Body of pancreas (tissue), 4 donors: ENCODE data around the gene KIF6. TPM values are rescaled to one million over a fixed set of nuclear protein-coding genes. Genes with fewer than 3 reads are reported as not detected.

Source experiments
- ATAC-seq: fragments of 150-250 bp; one replicate; pipeline ENCODE4 v1.9.1; 2016
- DNase-seq, 4 donors: peaks; one replicate each; pipeline ENCODE4 v3.0.0-alpha.2; 2019
- H3K27ac ChIP-seq, 4 donors: fragments of 200-600 bp; sonication (generic); 1 replicate in 3 of 4; 2 replicates in 1 of 4; pipeline versions ENCODE4 v1.5.1 to v1.6.1; 2016 to 2019; ENCODE audit warnings: mild to moderate bottlenecking in 1 of 4, mixed read lengths in 1 of 4, moderate library complexity in 1 of 4
- H3K27me3 ChIP-seq, 2 donors: fragments of 200-600 bp; sonication (generic); one replicate each; pipeline ENCODE4 v1.6.0; 2016; ENCODE audit warnings: mild to moderate bottlenecking in 1 of 2
- H3K36me3 ChIP-seq, 2 donors: fragments of 200-600 bp; sonication (generic); replicated peaks in 1 of 2; 2 replicates each; pipeline ENCODE4 v1.5.1; 2016; ENCODE audit warnings: low read depth in 2 of 2; ENCODE audit not compliant: insufficient read depth in 1 of 2
- H3K4me1 ChIP-seq: fragments of 200-600 bp; sonication (generic); one replicate; pipeline ENCODE4 v1.6.0; 2016
- H3K4me3 ChIP-seq, 2 donors: fragments of 200-600 bp; sonication (generic); 1 replicate in 1 of 2; 2 replicates in 1 of 2; pipeline ENCODE4 v1.5.1; 2016 to 2019
- H3K9me3 ChIP-seq, 3 donors: fragments of 200-600 bp; sonication (generic); 1 replicate in 2 of 3; 2 replicates in 1 of 3; pipeline ENCODE4 v1.5.1; 2016
- POLR2A ChIP-seq, 3 donors: fragments of 450-650 bp; IDR thresholded peaks; one replicate each; pipeline ENCODE4 v1.6.1; 2016; ENCODE audit warnings: antibody characterized with exemption in 3 of 3, mild to moderate bottlenecking in 2 of 3
- WGBS, 2 donors: methylation state at CpG; one replicate each; pipeline ENCODE4 v1.1.5; 2017; 5-methylcytosine and 5-hydroxymethylcytosine counted together
- intact Hi-C: fragments of 100-400 bp; cut with DNase I; formaldehyde crosslinking; loops from one replicate; pipeline ENCODE4 v1.15.1; 2023
- total RNA-seq, 2 donors: library from RNA; depleted of rRNA; stranded (reverse); fragments of >200 nt; gene quantifications; one replicate each; pipeline ENCODE4 v1.1.0, GENCODE V29; 2016
- TF ChIP-seq, protein P1 (sequence below), 7 experiments: fragments of 450-650 bp in 4 of 7; fragments of 200-600 bp in 3 of 7; sonication (generic) in 3 of 7; IDR thresholded peaks; one replicate each; pipeline ENCODE4 v1.5.1; 2016 to 2019; ENCODE audit warnings: antibody characterized with exemption in 7 of 7

KIF6 gene
- total RNA-seq, 2 donors from 2014 or later, result not detected

DNA sequence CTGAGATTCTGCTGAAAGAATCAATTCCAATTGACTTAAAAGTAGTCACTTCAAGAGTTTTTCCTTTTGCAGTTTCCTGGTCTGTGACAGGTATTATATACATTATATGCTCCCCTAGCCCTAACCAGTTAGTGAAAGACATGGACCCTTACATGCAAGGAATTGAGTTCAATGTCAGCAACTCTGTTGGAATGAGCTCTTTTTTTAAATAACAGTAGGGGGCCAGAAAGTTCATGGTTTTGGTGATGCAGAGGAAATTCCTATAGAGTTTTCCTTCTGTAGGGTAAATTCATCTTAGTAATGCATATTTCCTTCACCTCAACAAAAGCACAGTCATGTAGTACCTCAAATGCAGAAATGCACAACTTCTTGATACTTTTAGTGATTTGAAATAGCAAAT lies 172.2 kb downstream of the KIF6 start:
- DNase-seq, result no peak
- TF ChIP-seq, protein P1, sequence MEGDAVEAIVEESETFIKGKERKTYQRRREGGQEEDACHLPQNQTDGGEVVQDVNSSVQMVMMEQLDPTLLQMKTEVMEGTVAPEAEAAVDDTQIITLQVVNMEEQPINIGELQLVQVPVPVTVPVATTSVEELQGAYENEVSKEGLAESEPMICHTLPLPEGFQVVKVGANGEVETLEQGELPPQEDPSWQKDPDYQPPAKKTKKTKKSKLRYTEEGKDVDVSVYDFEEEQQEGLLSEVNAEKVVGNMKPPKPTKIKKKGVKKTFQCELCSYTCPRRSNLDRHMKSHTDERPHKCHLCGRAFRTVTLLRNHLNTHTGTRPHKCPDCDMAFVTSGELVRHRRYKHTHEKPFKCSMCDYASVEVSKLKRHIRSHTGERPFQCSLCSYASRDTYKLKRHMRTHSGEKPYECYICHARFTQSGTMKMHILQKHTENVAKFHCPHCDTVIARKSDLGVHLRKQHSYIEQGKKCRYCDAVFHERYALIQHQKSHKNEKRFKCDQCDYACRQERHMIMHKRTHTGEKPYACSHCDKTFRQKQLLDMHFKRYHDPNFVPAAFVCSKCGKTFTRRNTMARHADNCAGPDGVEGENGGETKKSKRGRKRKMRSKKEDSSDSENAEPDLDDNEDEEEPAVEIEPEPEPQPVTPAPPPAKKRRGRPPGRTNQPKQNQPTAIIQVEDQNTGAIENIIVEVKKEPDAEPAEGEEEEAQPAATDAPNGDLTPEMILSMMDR (IDR thresholded peaks at IDR 0.05), result no peak
- TF ChIP-seq POLR2A (IDR thresholded peaks at IDR 0.05), result no peak
- H3K9me3 ChIP-seq, result no peaks in the 10 kb centered on the region
- no peaks in the 10 kb centered on the region for H3K36me3 ChIP-seq
- H3K4me1 ChIP-seq, result peaks cover 7% of the 10 kb centered on the region
- intact Hi-C loops, result no loop called here
- no peaks in the 10 kb centered on the region for H3K27me3 ChIP-seq
- H3K4me3 ChIP-seq, result no peak overlapping the region
- H3K27ac ChIP-seq, result no peak overlapping the region
- no peak for ATAC-seq

DNA sequence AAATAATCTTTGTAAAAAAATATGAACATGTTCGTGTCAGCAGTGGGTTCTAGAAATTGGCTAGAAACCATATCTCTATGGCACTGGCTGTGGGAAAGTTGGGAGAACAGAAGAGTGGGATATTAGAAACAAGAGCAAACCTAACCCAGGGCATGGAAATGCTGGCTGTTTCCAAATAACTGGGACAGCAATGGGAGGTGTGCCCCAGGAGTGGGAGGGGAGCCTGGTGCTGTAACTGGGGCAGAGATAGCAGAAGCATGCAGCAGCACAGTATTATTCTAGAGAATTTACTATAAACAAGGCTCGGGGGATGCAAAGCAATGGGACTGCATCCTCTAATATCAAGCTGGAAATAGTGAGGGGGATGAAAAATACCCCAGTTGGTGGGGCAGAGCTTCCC lies 175.0 kb downstream of the KIF6 start:
- no peaks in the 10 kb centered on the region for H3K9me3 ChIP-seq
- DNase-seq, result no peak
- no peaks in the 10 kb centered on the region for H3K27me3 ChIP-seq
- H3K4me3 ChIP-seq, result no peak overlapping the region
- TF ChIP-seq, protein P1 (IDR thresholded peaks at IDR 0.05), result no peak
- TF ChIP-seq POLR2A (IDR thresholded peaks at IDR 0.05), result no peak
- no peak overlapping the region for H3K27ac ChIP-seq
- ATAC-seq, result no peak
- peaks cover 7% of the 10 kb centered on the region for H3K4me1 ChIP-seq
- intact Hi-C loops, result no loop called here
- H3K36me3 ChIP-seq, result no peaks in the 10 kb centered on the region
- 79 to 89% methylated on average over 2 of the region's 2 CpGs for WGBS, 2 donors

DNA sequence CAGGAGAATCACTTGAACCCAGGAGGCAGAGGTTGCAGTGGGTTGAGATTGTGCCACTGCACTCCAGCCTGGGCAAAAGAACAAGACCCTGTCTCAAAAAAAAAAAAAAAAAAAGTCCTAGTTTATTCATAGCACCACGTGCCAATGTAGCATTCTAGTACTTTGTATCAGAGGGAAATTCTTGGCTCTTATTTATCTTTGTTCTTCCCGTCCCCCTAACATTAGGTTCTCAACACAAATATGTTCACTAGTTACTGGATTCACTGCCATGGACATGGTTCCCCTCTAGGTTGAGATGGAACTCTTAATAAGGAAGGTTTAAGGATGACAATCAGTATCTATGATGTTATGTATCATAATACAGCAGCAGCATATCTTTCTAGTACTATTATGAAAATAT lies 178.5 kb downstream of the KIF6 start:
- intact Hi-C loops, result no loop called here
- Histone ChIP-seq H3K36me3 (no peaks in the 10 kb centered on the region), H3K27ac (no peak overlapping the region), H3K27me3 (no peaks in the 10 kb centered on the region), H3K4me1 (no peaks in the 10 kb centered on the region), H3K9me3 (no peaks in the 10 kb centered on the region), H3K4me3 (no peak overlapping the region)
- no peak for TF ChIP-seq POLR2A (IDR thresholded peaks at IDR 0.05)
- TF ChIP-seq, protein P1 (IDR thresholded peaks at IDR 0.05), result no peak
- ATAC-seq (no peak), DNase-seq (no peak)
- WGBS, 2 donors, result 57 to 68% methylated on average over 2 of the region's 2 CpGs

DNA sequence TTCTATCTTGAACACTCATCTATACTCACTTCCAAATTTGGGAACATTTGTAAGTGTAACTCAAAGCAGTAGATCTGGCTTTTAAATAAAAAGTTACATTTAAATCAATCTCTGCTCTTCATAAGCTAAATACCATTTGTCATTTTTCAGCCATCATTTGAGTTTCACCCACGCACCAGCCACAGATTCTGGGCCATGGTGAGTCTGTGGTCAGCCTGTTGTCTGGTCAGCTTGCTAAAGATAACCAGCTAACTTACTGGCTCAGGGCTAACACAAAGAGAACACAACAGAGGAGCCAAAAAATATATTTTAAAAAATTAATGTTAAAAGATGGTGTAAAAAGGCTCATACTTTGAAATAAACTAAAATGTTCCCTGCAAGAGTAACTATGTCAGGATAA lies 181.3 kb downstream of the KIF6 start:
- DNase-seq, result no peak
- Histone ChIP-seq H3K9me3 (no peaks in the 10 kb centered on the region), H3K36me3 (no peaks in the 10 kb centered on the region), H3K4me1 (no peaks in the 10 kb centered on the region), H3K27me3 (no peaks in the 10 kb centered on the region), H3K4me3 (no peak overlapping the region), H3K27ac (no peak overlapping the region)
- ATAC-seq, result no peak
- intact Hi-C loops, result no loop called here
- TF ChIP-seq, protein P1 (IDR thresholded peaks at IDR 0.05), result no peak
- WGBS, 2 donors, result 80 to 86% methylated on average over 1 of the region's 1 CpG

DNA sequence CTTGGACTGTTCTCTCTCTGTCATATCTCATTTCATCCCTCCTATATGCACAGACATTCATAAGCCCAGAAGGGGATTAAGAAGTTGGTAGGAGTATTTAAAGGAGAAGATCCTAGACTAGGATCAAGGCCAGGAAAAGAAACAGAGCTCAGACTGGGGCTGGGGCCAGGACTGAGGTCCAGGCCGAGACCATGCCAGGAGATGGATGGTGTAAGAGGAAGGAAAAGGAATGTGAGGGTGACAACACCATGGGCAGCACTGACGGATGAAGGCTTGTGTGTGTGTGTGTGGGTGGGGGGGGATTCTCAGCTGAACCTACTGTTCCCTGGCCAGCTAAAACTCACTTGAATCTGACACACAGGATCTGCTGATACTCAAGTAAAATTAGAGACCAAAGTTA lies 182.1 kb downstream of the KIF6 start:
- Histone ChIP-seq H3K27me3 (no peaks in the 10 kb centered on the region), H3K36me3 (no peaks in the 10 kb centered on the region), H3K4me3 (no peak overlapping the region), H3K4me1 (no peaks in the 10 kb centered on the region), H3K9me3 (no peaks in the 10 kb centered on the region), H3K27ac (no peak overlapping the region)
- ATAC-seq (peak; percentile 53), DNase-seq (peak in 3 of 4 donors; percentile 15 to 25 (median 24))
- WGBS, 2 donors, result 56 to 70% methylated on average over 2 of the region's 2 CpGs
- no peak for TF ChIP-seq POLR2A (IDR thresholded peaks at IDR 0.05)
- TF ChIP-seq, protein P1 (IDR thresholded peaks at IDR 0.05), result no peak
- intact Hi-C loops, result no loop called here
